PFSK-1 (cell line): Measurements from ENCODE around the gene CRB2.

Experiments used
- FOXP2 ChIP-seq: optimal IDR thresholded peaks from 2 replicates; pipeline ENCODE3; 2011; ENCODE audit warnings: borderline replicate concordance, control low read depth, inconsistent platforms; ENCODE audit not compliant: insufficient read depth; ENCODE audit errors: extremely low read length, extremely low read depth
- POLR2AphosphoS5 ChIP-seq: IDR thresholded peaks from 2 replicates; pipeline ENCODE4 v1.6.1; 2012; ENCODE audit warnings: low read depth, mild to moderate bottlenecking, control low read depth, low read length, moderate library complexity
- SIN3A ChIP-seq: IDR thresholded peaks from 2 replicates; pipeline ENCODE4 v1.6.1; 2012; ENCODE audit warnings: mild to moderate bottlenecking, low read length, moderate library complexity, borderline replicate concordance; ENCODE audit not compliant: insufficient read depth
- TAF1 ChIP-seq: IDR thresholded peaks from 2 replicates; pipeline ENCODE4 v1.6.1; 2012; ENCODE audit warnings: low read length, control low read depth, borderline replicate concordance; ENCODE audit not compliant: insufficient read depth
- TF ChIP-seq, protein P1 (sequence below), 2 experiments: IDR thresholded peaks; 2 replicates each; pipeline versions ENCODE4 v1.6.1 to v1.8.0; 2011 to 2012; ENCODE audit warnings: low read depth in 2 of 2, low read length in 2 of 2, control low read depth in 1 of 2, inconsistent platforms in 1 of 2, mild to moderate bottlenecking in 1 of 2, moderate library complexity in 1 of 2; ENCODE audit not compliant: insufficient read depth in 1 of 2

Gene CRB2

DNA sequence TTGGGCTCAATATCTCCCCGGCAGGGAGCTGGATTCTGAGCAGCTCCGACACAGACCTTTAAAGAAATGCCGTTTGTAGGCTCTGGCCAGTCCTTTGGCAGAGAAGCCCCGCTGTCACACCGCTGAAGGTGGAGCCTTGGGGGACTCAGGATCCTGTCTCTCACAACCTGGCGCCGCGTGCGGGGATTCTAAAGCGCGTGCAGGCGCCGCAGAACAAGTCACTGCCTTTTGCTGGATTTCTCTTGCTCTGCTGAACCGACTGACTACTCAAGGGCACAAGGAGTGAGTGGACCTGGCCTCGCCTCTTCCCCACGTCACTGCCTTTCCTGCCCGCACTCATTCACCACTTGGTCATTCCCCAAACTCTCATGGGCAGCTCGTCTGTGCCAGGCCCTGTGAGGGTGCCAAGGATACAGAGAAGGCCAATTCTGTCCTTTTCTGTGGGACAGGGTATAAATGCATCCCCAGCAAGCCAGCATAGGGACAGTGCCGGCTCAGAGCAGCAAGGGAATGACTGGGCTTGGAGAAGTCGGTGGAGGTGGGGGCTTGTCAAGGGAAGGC lies 69.3 kb downstream of the CRB2 start:
- TF ChIP-seq POLR2AphosphoS5: no peak
- no peak for TF ChIP-seq TAF1
- TF ChIP-seq FOXP2: no peak
- no peak for TF ChIP-seq SIN3A

DNA sequence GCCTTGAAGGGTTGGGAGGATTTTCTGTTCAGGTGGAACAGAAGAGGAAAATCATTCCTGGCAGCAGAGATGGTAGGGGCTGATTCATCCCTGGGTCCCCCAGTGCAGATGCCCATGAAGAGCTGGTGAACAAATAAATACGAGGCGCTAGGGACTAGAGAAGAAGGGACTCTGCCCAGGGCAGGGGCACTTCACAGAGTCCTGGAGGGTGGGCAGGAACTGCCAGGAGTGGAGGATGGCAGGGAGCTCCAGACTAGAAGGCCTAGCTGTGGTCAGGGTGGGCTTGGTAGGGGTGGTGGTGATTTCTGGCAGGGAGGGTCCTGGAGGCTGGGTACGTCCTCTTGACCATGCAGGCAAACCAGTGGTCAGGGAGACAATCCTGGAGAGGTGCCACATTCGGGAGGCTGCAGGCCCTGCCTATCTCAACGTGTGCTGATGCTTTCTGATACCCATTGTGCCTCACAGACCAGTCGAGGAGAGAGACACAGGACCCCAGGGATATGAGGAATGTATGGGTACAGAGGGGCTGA lies 69.9 kb downstream of the CRB2 start:
- TF ChIP-seq POLR2AphosphoS5 (no peak), FOXP2 (no peak), SIN3A (no peak), TAF1 (no peak)
- TF ChIP-seq, protein P1, sequence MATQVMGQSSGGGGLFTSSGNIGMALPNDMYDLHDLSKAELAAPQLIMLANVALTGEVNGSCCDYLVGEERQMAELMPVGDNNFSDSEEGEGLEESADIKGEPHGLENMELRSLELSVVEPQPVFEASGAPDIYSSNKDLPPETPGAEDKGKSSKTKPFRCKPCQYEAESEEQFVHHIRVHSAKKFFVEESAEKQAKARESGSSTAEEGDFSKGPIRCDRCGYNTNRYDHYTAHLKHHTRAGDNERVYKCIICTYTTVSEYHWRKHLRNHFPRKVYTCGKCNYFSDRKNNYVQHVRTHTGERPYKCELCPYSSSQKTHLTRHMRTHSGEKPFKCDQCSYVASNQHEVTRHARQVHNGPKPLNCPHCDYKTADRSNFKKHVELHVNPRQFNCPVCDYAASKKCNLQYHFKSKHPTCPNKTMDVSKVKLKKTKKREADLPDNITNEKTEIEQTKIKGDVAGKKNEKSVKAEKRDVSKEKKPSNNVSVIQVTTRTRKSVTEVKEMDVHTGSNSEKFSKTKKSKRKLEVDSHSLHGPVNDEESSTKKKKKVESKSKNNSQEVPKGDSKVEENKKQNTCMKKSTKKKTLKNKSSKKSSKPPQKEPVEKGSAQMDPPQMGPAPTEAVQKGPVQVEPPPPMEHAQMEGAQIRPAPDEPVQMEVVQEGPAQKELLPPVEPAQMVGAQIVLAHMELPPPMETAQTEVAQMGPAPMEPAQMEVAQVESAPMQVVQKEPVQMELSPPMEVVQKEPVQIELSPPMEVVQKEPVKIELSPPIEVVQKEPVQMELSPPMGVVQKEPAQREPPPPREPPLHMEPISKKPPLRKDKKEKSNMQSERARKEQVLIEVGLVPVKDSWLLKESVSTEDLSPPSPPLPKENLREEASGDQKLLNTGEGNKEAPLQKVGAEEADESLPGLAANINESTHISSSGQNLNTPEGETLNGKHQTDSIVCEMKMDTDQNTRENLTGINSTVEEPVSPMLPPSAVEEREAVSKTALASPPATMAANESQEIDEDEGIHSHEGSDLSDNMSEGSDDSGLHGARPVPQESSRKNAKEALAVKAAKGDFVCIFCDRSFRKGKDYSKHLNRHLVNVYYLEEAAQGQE (IDR thresholded peaks at IDR 0.05; ENCODE audit: insufficient read depth in 1 of 2, low read depth in 2 of 2, low read length in 2 of 2): no peak

DNA sequence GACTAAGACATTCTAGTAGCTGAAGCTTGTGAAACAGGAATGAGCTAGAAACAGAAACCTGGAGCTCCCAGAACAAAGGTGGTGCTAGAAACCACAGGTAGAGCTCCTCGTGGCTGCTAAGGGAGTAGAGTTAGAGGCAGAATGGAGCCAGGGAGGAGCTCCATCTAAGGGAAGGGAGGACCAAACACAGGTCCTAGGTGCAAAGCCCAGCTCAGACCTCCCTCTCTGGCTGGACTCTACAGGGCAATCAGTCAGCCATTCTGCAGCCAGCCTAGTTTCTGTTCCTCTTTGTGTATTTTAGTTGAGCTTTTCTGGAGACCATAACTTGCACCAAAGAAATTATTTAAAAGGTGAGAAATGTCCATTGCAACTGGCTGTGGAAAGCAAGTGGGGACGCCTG lies 70.4 kb downstream of the CRB2 start:
- no peak for TF ChIP-seq TAF1
- TF ChIP-seq, protein P1 (IDR thresholded peaks at IDR 0.05; ENCODE audit: insufficient read depth in 1 of 2, low read depth in 2 of 2, low read length in 2 of 2): no peak
- no peak for TF ChIP-seq FOXP2
- no peak for TF ChIP-seq SIN3A
- TF ChIP-seq POLR2AphosphoS5: no peak
